Stimulated activated naive CD8-positive, alpha-beta T cell treated with anti-CD3 and anti-CD28 coated beads, Interleukin-15, amount 100 ng/mL, for 72 hours (primary cell): ENCODE measurements around the gene HSF2.

Experiments
- ATAC-seq: fragments of 150-1000 bp; cut with Tn5 transposase; 2 replicates; pipeline ENCODE4 v1.10.0; 2021; ENCODE audit warnings: mild to moderate bottlenecking, moderate library complexity
- DNase-seq, 2 donors: peaks; one replicate each; pipeline ENCODE4 v3.0.0; 2021 to 2022
- H3K27ac Mint-ChIP-seq, 2 donors: one replicate each; pipeline ENCODE4 v1.8.0; 2022; ENCODE audit warnings: mild to moderate bottlenecking in 2 of 2, mixed read lengths in 2 of 2, moderate library complexity in 2 of 2
- H3K27me3 Mint-ChIP-seq: one replicate; pipeline ENCODE4 v1.8.0; 2022; ENCODE audit warnings: mixed read lengths
- H3K4me1 Mint-ChIP-seq: one replicate; pipeline ENCODE4 v1.8.0; 2022; ENCODE audit warnings: mild to moderate bottlenecking, mixed read lengths
- H3K4me3 Mint-ChIP-seq, 2 donors: one replicate each; pipeline ENCODE4 v1.8.0; 2022; ENCODE audit warnings: mild to moderate bottlenecking in 2 of 2, mixed read lengths in 2 of 2, moderate library complexity in 1 of 2
- H3K9me3 Mint-ChIP-seq, 2 donors: one replicate each; pipeline ENCODE4 v1.8.0; 2022; ENCODE audit warnings: mixed read lengths in 2 of 2

The HSF2 gene

GRCh38 chr6:122399348-122400120, at the start of gene HSF2:
Gene HSF2 (plus strand): TSS chr6:122399652. CDS start chr6:122399738, 86 bp downstream.
- H3K4me3 Mint-ChIP-seq = peak within 1 kb of the TSS; percentile 95 to 100
- no peaks in the 10 kb centered on the region for H3K27me3 Mint-ChIP-seq
- H3K27ac Mint-ChIP-seq = peak within 1 kb of the TSS; percentile 96 to 99
- peak; percentile 97 for ATAC-seq
- peak; percentile 90 to 97 for DNase-seq
- H3K4me1 Mint-ChIP-seq = peaks cover 41% of the 10 kb centered on the region
- no peaks in the 10 kb centered on the region for H3K9me3 Mint-ChIP-seq

GRCh38 chr6:122352981-122353664, 46.3 kb upstream of the HSF2 start:
- no peak overlapping the region for H3K27ac Mint-ChIP-seq
- H3K4me1 Mint-ChIP-seq = no peaks in the 10 kb centered on the region
- no peak for DNase-seq
- no peak overlapping the region for H3K4me3 Mint-ChIP-seq
- no peaks in the 10 kb centered on the region for H3K9me3 Mint-ChIP-seq
- H3K27me3 Mint-ChIP-seq = peaks cover 15% of the 10 kb centered on the region
- ATAC-seq = no peak

- Mint-ChIP-seq H3K27ac (no peak overlapping the region), H3K27me3 (peaks cover 8% of the 10 kb centered on the region), H3K4me3 (no peak overlapping the region), H3K4me1 (peaks cover 7% of the 10 kb centered on the region), H3K9me3 (no peaks in the 10 kb centered on the region)
- no peak for DNase-seq
- no peak for ATAC-seq
Observed at GRCh38 chr6:122360809-122361208, 38.6 kb upstream of the HSF2 start.

GRCh38 chr6:122361314-122361979, 38.0 kb upstream of the HSF2 start:
- Mint-ChIP-seq H3K27me3 (peaks cover 8% of the 10 kb centered on the region), H3K9me3 (no peaks in the 10 kb centered on the region), H3K4me3 (no peak overlapping the region), H3K4me1 (peaks cover 7% of the 10 kb centered on the region), H3K27ac (no peak overlapping the region)
- no peak for DNase-seq
- no peak for ATAC-seq

- peaks cover 7% of the 10 kb centered on the region for H3K4me1 Mint-ChIP-seq
- ATAC-seq (no peak), DNase-seq (no peak)
- H3K9me3 Mint-ChIP-seq = no peaks in the 10 kb centered on the region
- H3K27me3 Mint-ChIP-seq = no peaks in the 10 kb centered on the region
- no peak overlapping the region for H3K27ac Mint-ChIP-seq
- no peak overlapping the region for H3K4me3 Mint-ChIP-seq
Observed at GRCh38 chr6:122363769-122364483, 35.5 kb upstream of the HSF2 start.

- Mint-ChIP-seq H3K27ac (no peak overlapping the region), H3K9me3 (no peaks in the 10 kb centered on the region), H3K4me3 (no peak overlapping the region), H3K4me1 (peaks cover under 1% of the 10 kb centered on the region), H3K27me3 (peaks cover 8% of the 10 kb centered on the region)
- no peak for DNase-seq
- no peak for ATAC-seq
Observed at GRCh38 chr6:122365775-122366403, 33.6 kb upstream of the HSF2 start.

GRCh38 chr6:122367171-122367570, 32.3 kb upstream of the HSF2 start:
- Mint-ChIP-seq H3K27ac (no peak overlapping the region), H3K4me1 (no peaks in the 10 kb centered on the region), H3K27me3 (peaks cover 8% of the 10 kb centered on the region), H3K9me3 (no peaks in the 10 kb centered on the region), H3K4me3 (no peak overlapping the region)
- ATAC-seq (no peak), DNase-seq (no peak)

- no peak overlapping the region for H3K4me3 Mint-ChIP-seq
- DNase-seq = no peak
- H3K4me1 Mint-ChIP-seq = peaks cover 6% of the 10 kb centered on the region
- no peak for ATAC-seq
- H3K27me3 Mint-ChIP-seq = peaks cover 18% of the 10 kb centered on the region
- H3K9me3 Mint-ChIP-seq = no peaks in the 10 kb centered on the region
- no peak overlapping the region for H3K27ac Mint-ChIP-seq
Observed at GRCh38 chr6:122369536-122369935, 29.9 kb upstream of the HSF2 start.

- peaks cover 20% of the 10 kb centered on the region for H3K27me3 Mint-ChIP-seq
- H3K4me1 Mint-ChIP-seq = peaks cover 19% of the 10 kb centered on the region
- no peak overlapping the region for H3K27ac Mint-ChIP-seq
- ATAC-seq (no peak), DNase-seq (no peak)
- H3K4me3 Mint-ChIP-seq = no peak overlapping the region
- H3K9me3 Mint-ChIP-seq = no peaks in the 10 kb centered on the region
Observed at GRCh38 chr6:122372647-122373046, 26.8 kb upstream of the HSF2 start.

GRCh38 chr6:122374307-122374706, 25.1 kb upstream of the HSF2 start:
- ATAC-seq = no peak
- peaks cover 20% of the 10 kb centered on the region for H3K27me3 Mint-ChIP-seq

GRCh38 chr6:122376246-122376645, 23.2 kb upstream of the HSF2 start:
- H3K27me3 Mint-ChIP-seq = peaks cover 22% of the 10 kb centered on the region
- H3K4me3 Mint-ChIP-seq = no peak overlapping the region
- DNase-seq (no peak), ATAC-seq (no peak)
- no peaks in the 10 kb centered on the region for H3K9me3 Mint-ChIP-seq
- peaks cover 19% of the 10 kb centered on the region for H3K4me1 Mint-ChIP-seq
- H3K27ac Mint-ChIP-seq = no peak overlapping the region

More at GRCh38 chr6:122374307-122374706, 25.1 kb upstream of the HSF2 start:
- peaks cover 19% of the 10 kb centered on the region for H3K4me1 Mint-ChIP-seq
- no peak overlapping the region for H3K4me3 Mint-ChIP-seq
- no peak for DNase-seq
- no peaks in the 10 kb centered on the region for H3K9me3 Mint-ChIP-seq
- no peak overlapping the region for H3K27ac Mint-ChIP-seq

- H3K4me3 Mint-ChIP-seq = no peak overlapping the region
- ATAC-seq (peak; percentile 90), DNase-seq (peak; percentile 45 to 63)
- peaks cover 8% of the 10 kb centered on the region for H3K4me1 Mint-ChIP-seq
- H3K9me3 Mint-ChIP-seq = no peaks in the 10 kb centered on the region
- H3K27me3 Mint-ChIP-seq = peaks cover 9% of the 10 kb centered on the region
- H3K27ac Mint-ChIP-seq = no peak overlapping the region
Observed at GRCh38 chr6:122381494-122382265, 17.8 kb upstream of the HSF2 start.

- peaks cover 6% of the 10 kb centered on the region for H3K4me1 Mint-ChIP-seq
- no peak for DNase-seq
- ATAC-seq = no peak
- no peaks in the 10 kb centered on the region for H3K9me3 Mint-ChIP-seq
- H3K27me3 Mint-ChIP-seq = no peaks in the 10 kb centered on the region
- H3K27ac Mint-ChIP-seq = no peak overlapping the region
- no peak overlapping the region for H3K4me3 Mint-ChIP-seq
Observed at GRCh38 chr6:122385857-122386612, 13.4 kb upstream of the HSF2 start.

- Mint-ChIP-seq H3K27me3 (no peaks in the 10 kb centered on the region), H3K4me1 (peaks cover 10% of the 10 kb centered on the region), H3K27ac (no peak overlapping the region), H3K4me3 (no peak overlapping the region), H3K9me3 (no peaks in the 10 kb centered on the region)
- DNase-seq (no peak), ATAC-seq (no peak)
Observed at GRCh38 chr6:122388945-122389344, 10.5 kb upstream of the HSF2 start.
